Hypothalamus (tissue), 51 donors: ENCODE measurements around the gene CSF1R.
A peak's percentile ranks its signal among the peaks of the same experiment; 100 is the strongest.
"Not testable (repeated sequence)": the region's sequence is repeated elsewhere in the genome, so short reads cannot be mapped to it uniquely, and the experiment has no call there.

ENCODE experiments used
- DNase-seq, 51 donors: peaks; one replicate each; lab custom pipeline; 2025; lab: John Stamatoyannopoulos, UW

Gene CSF1R

DNA sequence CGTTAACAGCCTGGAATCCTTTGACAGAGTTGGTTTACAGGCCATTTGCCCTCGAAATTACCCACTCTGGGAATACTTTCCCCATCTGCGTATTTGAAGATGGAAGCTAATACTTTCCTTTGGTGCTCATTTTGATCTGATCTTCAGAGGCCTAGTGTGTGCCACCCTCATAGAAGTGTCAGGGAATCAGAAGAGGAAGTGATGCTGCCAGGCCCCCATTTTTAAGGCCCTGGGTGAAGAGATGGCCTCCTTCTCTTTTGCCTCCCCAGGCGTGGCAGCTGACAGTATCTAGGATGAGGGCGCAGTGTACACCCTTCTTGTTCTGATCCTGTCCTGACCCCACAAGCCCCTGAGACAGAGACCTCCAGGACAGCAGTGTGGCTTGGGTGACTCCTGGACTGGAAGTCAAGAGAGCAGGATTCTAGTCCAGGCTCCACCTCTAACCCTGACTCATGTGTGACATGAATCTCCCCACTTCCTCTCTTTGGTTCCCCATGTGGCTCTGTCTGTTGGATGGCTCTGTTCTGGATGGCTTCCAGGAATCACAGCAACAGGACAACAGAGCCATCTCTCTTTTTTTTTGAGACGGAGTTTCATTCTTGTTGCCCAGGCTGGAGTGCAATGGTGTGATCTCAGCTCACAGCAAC lies 27.8 kb downstream of the CSF1R start:
- DNase-seq = peak in 9 of 51 donors; percentile 7 to 38 (median 27)

DNA sequence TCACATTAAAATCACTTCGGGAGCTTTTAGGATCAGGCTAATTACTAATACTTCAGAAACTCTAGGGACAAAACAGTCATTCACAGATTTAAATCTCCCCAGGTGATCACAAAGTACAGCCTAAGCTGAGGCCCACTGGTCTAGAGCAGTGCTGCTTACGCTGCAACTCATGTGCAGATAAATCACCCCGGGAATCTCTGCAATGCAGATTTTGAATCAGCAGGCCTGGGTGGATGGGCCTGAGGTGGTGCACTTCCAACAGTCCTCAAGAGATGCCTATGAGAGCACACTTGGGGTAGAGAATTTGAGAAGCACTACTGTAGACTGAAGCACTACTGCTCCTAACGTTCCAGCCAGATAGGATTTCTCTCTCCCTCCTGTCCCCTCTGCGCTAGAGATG lies 28.4 kb downstream of the CSF1R start:
- no peak for DNase-seq

DNA sequence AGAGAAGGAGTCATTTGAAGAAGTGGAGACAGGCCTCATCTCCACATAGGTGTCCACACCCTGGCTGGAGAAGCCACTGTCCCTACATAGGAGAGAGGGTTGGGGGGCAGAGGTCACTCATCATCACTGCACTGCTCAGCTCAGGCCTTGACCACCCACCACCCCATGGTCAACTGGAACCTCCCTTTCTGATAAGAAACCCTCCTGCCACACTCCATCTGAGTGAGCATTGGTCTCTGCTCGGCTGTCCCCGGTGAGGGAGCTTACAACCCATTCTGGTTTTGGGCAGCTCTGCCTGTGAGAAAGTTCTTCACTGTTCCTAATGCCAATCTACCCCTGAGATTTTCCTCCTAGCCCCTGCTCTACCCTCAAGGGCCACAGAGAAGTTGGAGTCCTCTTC lies 28.8 kb downstream of the CSF1R start:
- DNase-seq = no peak

DNA sequence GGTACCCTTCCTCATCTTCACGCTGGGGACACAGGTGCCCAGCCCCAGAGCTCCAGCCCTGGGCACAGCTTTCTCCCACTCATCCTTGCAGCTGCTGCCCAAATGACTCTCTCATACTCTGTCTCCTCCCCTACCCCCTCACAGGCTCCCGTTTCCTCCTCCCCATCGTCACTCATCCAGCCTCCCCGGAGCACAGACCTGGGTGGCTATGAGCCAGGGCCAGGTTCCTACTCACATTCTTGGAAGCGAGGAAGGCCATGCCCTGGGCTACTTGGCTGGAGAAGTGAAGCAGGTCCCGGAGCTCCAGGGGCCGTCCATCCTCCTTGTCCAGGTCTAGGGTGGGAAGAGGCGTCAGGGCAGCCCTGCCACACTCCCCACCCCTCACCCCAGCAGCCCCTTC lies 29.3 kb downstream of the CSF1R start:
- DNase-seq = no peak

DNA sequence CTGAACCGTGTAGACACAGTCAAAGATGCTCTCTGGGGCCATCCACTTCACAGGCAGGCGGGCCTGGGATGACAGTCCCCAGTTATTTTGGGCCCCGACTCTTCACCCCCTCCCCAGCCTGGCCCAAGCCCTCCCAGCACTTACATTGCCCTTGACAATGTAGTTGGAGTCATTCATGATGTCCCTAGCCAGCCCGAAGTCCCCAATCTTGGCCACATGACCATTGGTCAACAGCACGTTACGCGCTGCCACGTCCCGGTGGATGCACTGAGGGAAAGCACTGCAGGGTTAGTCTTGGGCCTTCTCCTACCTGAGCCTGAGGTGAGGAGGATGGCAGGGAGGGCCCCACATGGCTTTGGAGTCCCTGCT lies 30.3 kb downstream of the CSF1R start:
- no peak for DNase-seq

DNA sequence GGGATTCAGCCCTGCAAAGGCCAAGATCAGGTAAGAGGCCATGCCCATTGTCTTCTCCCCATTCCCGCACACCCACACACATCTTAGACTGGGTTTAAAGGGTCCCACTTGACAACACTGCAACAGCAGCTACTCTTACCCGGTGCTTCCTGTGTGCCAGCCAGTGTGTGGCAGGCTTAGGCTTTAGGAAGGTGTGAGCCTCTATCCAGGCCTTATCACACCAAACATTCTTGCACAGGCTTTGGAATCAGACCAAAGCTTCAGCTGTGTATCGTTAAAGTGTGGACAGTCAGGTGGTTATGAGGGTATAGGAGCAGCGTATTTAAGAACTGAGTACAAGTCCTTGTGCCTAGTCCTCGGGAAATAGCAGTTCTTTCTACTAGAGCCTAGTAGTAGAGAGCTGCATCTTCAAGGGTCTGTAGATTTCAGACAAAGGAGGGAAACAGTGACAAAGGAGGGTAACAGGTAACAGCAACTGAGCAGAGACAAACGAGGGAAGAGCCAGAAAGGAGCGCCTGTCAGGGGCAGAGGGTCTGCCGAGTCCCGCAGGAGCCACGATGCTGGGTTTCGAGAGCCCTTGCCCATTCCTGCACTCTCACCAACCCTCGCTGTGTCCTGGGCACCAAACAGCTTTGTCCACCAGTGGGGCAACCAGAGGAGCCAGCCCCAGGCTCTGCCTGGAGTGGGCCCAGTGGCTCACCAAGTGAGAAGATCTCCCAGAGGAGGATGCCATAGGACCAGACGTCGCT lies 30.9 kb downstream of the CSF1R start:
- no peak for DNase-seq

DNA sequence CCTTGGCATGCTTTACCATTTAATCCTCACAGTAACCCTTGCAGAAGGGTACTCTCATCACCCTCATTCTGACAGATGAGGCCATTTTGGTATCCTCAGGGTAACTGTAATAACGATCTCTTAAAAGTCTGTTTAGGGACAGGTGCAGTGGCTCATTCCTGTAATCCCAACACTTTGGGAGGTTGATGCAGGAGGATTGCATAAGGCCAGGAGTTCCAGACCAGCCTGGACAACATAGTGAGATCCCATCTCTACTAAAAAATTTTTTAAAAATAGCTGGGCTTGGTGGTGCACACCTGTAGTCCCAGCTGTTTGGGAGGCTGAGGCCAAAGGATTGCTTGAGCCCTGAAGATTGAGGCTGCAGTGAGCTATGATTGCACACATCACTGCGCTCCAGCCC lies 31.8 kb downstream of the CSF1R start:
- no peak for DNase-seq

DNA sequence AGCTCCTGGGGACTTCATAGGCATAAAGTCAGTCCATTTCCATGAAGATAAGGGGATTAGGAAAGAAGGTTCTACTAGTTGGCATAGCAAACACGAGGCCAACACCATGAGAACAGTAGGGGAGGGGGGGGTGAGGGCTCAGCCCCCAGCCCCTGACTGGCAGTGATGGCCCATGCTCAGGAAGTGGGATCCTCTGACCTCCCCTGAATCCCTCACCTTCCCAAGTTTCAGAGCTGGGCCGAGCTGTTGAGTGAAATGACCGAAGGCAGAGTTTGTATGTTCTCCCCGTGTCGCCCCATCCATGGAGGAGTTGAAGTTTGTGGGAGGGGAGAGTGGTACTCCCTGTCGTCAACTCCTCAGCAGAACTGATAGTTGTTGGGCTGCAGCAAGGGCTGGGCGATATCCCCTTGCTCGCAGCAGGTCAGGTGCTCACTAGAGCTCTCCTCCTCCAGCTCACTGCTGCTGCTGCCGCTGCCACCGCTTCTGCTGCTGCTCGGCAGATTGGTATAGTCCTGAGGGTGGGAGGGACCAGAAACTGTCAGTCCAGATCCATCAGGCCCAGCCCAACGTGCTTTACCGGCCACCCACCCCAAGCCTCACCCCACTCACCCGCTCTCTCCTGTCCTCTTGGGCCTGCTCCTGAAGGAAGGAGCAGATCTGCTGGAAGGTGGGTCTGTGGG lies 32.5 kb downstream of the CSF1R start:
- no peak for DNase-seq

DNA sequence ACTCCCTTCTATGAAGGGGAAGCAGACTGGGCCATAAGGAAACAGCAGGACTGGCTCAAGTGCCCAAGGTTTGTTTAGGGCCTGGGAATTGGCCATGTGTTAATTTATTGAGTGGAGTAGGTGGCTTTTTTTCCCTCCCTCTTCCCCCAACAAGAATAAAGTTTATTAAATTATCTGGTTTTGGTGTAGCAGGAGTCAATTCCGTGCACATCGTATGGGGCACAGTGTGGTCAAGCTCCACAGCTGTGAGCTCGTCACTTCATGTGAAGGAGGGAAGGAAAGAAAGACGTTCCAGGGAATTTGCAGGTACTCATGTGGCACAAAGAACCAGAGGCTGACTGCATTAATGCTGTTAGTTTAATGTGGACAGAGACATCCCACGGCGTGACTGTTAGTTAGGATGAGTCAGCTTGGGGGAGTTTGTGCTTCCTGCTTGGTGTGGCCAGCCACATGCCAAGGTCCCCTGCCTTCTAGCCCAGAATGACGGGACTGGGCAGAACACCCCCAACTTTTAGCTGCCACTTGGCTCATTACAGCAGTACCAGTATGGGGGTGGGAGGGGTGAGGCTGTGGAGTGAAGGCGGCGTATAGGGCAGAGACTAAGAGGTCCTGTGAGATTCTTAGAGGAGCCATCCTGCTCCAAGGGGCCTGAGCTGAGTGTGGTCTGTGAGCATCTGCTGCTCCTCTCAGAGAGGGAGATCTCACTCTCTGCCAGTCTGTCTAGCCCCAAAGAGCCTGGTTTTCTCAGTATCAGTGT lies 33.2 kb downstream of the CSF1R start:
- DNase-seq = peak in 1 of 51 donors; percentile 43

DNA sequence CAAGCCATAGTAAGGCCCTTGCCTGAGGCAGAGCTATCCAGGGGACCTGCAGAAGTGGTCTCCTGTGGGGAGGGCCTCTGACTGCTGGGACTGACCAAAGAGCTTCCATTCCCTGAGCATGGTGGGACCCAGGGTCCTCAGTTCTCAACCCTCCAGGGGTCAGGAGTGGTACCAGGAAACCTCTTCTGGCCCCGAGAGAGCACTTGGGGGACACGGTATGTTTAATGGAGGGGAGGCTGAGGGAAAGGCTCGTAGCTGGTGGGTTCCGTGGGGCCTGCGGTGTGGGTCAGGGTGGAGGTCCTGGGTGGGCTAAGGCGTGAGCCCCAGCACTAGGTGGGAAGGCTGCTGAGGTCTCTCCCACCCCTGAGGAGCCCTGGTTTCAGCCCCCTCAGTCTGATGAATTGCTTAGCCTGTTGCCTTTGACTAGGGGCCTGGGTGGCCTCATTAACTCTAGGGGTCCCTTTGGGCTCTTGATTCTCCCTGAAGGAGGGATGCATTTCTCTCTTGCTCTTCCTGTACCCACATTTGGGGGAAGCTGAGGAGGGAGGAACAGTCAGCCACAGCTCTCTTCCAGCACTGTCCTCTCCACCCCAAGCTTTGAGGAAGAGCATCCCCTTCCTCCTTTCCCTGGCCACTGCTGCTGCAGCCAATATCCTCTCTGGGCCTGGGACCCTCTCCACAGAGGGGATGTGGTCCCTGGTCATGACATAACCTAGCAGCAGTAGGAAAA lies 34.0 kb downstream of the CSF1R start:
- no peak for DNase-seq

DNA sequence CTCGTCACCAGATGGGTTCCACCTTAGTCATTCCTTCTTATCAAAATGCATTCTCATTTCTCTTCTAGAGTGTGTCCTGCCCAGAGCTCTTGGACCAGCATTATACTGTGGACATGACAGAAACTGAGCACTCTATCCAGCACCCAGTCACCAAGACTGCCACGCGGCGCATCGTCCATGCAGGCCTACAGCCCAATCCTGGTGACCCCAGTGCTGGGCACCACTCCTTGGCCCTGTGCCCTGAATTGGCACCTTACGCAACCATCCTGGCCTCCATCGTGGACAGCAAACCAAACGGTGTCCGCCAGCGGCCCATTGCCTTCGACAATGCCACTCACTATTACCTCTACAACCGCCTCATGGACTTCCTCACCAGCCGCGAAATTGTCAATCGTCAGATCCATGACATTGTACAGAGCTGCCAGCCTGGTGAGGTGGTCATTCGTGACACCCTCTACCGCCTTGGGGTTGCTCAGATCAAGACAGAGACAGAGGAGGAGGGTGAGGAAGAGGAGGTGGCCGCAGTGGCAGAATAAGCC lies 34.6 kb downstream of the CSF1R start:
- no peak for DNase-seq

DNA sequence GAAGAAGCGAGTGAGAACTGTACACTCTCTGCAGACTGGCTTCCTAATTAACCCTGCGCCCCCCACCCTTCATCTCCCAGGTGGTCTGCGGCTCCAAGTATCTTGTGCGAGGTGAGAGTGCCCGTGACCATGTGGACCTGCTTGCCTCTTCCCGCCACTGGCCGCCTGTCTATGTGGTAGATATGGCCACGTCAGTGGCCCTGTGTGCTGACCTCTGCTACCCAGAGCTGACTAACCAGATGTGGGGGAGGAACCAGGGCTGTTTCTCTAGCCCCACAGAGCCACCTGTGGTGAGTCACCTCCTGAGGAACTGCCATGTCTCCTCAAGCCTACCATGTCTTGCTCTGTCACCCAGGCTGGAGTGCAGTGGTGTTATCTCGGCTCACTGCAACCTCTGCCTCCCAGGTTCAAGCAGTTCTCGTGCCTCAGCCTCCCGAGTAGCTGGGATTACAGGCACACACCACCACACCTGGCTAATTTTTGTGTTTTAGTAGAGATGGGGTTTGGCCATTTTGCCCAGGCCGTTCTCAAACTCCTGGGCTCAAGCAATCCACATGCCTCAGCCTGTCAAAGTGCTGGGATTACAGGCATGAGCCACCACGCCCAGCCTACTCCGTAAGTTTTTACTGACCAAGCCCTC lies 36.1 kb downstream of the CSF1R start:
- not testable (repeated sequence) for DNase-seq

DNA sequence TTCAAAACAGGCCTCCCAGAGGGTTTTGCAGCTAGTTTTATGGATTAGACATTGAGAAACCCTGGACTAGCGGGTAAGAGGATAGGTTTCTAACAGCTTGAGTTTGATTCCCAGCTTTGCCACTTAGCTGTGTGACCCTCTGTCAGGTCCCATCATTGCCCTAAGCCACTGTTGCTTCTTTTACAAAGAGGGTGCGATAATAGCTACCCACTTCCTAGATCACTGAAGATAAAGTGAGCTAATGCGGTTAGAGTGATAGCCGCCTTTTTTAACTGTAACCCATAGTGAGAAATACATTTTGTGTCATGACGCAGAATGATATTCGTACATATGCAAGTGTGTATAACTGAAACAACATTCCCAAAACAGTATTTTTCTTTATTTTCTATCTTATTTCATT lies 40.3 kb downstream of the CSF1R start:
- no peak for DNase-seq

DNA sequence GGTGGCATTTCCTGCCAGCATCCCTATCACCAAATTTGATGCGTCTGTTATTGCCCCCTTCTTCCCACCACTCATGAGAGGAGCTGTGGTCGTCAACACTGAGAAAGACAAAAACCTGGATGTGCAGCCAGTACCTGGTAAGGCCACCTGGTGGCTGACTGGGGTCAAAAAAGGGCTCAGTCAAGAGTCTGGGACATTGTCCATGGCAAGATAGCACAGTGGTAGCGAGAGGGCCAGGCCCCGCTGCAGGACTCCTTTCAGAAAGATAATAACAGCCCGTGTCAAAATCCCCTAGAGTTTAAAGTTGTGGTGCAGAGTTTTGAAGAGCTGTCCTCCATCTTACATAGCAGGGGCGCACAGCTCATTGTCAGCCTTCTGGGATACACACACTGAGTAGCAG lies 40.8 kb downstream of the CSF1R start:
- no peak for DNase-seq

DNA sequence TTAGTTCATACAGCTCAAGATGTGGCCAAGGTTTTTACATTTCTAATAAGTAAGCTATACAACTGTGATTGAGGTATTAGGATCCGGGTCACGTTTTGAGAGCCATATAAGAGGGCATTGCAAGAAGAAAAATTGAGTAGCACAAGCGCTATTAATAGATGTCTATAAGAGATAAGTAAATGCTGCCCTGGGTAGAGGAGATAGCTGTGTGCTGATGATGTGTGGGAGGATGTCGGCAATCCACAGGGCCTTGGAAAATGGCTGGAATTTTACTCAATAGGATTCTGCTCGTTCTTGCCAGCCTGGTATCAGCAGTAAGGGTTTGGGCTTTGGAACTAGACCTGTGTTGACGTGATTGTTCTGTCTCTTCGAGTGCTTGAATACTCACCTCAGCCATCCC lies 41.6 kb downstream of the CSF1R start:
- DNase-seq = no peak

DNA sequence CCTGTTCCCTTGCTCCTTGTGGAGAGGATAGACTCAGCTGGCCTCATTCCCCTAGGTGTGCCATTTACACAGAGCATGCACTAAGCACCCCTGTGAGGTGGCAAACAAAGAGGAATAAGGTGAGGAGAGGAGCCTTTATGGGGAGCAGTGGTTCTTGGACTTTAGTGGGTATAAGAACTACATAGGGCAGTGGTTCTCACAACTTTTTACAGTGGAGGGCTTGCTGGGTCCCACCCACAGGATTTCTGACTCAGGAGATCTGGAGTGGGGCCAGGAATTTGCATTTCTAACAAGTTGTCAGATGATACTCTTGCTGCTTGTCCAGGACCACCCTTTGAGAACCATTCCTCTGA lies 42.0 kb downstream of the CSF1R start:
- DNase-seq = no peak

DNA sequence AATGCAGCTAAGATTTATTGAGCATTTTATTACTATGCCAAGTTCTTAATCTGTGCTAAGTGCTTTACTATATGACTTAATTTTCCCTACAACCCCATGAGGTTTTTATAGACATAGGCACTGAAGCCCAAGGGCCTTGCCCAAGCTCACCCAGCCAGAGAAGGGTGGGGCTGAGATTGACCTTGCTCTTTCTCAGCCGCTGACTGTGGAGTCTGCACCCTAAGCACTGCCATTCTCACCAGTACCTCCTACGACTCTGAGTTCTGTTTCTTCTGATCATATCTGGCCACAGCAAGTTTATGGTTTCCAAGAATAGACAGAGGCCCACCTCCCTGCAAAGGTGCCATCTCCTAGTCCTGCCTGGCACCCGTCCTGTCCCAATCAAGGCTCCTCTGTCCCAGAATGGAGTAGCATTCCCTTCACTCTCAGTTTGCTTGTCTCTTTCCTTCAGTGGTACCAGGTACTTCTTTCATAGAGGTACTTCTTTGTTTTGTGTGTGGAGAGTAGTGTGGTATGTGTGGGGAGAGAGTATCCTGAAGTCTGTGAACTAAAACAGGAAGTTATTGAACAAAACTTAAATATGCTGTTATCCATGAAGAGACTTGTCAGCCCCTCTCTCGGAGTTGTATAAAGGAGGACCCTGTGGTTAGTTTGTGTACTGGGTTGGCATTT lies 42.6 kb downstream of the CSF1R start:
- DNase-seq = no peak

DNA sequence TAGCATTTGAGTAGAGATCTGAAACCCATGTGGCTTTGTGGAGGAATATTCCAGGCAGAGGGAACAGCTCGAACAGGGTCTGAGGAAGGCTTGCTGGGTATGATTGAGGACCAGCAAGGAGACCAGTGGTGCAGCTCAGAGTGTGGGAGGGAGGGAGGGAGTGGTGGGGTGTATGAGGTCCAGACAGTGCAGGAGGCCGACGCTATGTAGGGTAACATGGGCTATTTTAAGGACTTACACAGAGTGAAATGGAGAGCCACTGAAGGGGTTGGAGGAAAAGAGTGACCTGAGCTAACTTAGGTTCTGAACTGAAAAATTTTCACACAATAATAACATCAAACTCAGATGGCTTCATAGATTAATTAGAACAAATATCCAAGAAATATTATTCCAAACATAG lies 43.9 kb downstream of the CSF1R start:
- no peak for DNase-seq

DNA sequence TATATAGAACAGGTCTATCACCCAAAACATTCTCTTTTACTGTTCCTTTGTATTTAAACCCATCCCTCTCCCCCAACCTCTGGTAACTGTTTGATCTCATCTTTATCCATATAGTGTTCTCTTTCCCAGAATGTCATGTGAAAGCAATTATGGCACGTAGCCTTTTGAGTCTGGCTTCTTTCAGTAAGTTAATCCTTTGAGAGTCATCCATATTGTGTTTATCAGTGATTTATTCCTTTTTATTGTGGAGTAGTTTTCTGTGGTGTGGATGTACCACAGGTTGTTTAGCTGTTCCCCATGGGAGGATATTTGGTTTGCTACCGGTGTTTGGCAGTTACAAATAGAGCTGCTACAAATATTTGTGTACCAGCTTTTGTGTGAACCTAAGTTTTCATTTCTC lies 47.8 kb downstream of the CSF1R start:
- no peak for DNase-seq
